ENCODE data around the gene ZNF236.
"Not testable (repeated sequence)": the region's sequence is repeated elsewhere in the genome, so short reads cannot be mapped to it uniquely, and the experiment has no call there.

ZNF236 gene

GRCh38 chr18:76977684-76978232 lies 155.4 kb downstream of the ZNF236 start:
- DNase-seq: no peak

- DNase-seq: no peak
Measured at GRCh38 chr18:76978616-76979015, 156.3 kb downstream of the ZNF236 start.

GRCh38 chr18:76979111-76979751 lies 156.9 kb downstream of the ZNF236 start:
- DNase-seq: no peak

DNA sequence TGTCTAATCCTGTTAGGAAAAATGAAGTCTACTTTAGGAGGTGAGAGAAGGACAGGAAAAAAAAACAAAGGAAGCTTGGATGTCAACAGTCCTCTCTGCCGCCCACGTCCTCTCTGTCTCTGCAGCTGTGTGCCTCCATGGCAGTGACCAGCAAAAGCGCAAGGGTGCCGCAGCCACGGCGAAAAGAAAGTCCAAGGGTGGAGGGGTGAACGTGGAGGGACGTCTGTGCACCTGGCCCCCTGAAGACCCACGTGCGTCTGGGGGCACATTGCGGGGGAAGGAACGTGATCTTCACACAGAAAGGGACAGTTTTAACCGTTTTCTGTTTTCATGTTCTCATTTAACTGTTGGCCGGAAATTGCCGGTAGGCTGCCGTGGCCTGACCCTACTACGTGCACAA lies 157.5 kb downstream of the ZNF236 start:
- DNase-seq: no peak

DNA sequence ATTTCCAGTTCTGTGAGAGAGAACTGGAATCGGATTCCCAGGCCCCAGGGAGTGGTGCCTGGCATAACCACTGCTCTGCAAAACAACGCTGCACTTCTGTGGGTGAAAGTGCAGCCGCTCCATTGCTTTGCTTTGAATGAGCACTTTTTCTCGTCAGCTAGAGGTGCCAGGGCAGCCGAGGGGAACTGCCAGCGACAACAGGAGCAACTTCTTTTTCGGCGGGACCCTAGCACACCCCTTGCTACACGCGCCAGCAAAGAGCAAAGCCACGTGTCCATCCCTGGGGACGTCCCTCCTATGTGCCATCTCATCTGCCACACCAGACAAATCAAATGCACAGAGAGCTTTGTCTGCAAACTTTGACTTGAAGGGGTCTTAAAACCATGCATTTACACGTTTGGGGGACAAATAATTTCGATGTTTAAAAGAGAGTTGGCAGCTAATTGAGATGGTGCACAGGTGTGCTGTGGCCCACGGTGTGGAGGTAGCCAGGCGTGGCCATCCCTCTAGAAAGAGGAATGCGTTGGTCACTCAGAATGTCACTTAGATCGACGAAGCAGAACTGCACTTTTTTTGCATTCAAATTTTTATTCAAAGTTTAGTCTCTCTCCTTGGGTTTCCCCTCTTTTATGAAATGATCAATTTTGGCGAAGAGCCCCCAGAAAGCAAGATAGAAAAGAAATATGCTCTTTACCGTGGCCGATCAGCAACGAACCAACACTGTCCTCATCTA lies 158.5 kb downstream of the ZNF236 start:
- no peak for DNase-seq

GRCh38 chr18:76981396-76981968 lies 159.1 kb downstream of the ZNF236 start:
- DNase-seq: no peak

GRCh38 chr18:76982038-76982437 lies 159.7 kb downstream of the ZNF236 start:
- no peak for DNase-seq

DNA sequence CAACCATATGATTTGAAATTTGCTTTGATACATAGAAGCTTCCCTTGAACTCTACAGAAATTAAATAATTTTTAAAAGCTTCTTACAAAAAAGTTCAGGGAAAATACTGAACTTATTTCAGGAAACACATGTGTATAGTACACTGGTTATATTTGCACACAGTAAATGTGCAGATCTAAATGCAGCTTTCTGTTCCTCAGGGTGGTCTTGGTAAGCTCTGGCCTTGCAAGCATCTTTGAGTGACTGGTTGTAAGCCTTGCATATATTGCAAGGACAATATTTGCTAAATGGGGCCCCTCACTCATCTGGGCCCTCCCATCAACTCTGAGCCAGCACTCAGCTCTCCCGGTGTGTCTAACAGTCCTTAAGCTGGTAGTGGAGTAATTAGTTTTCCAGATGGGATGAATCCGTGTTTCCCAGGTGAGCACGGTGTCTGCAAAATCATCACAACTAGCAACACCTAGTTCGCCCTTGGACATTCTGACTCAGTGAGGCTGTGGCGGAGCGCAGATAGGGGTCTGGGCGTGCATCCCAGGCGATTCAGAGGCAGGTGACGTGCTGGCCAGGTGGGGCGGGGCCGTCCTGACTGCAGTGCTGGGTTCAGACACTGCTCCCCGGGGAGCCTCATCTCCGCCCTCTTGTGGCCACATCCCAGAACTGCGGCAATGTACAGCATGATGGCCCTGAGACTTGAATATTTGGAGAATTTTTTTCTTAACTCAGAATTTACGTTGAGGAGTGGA lies 160.7 kb downstream of the ZNF236 start:
- DNase-seq: peak; percentile 85

- no peak for DNase-seq
Measured at GRCh38 chr18:76983613-76984051, 161.3 kb downstream of the ZNF236 start.

DNA sequence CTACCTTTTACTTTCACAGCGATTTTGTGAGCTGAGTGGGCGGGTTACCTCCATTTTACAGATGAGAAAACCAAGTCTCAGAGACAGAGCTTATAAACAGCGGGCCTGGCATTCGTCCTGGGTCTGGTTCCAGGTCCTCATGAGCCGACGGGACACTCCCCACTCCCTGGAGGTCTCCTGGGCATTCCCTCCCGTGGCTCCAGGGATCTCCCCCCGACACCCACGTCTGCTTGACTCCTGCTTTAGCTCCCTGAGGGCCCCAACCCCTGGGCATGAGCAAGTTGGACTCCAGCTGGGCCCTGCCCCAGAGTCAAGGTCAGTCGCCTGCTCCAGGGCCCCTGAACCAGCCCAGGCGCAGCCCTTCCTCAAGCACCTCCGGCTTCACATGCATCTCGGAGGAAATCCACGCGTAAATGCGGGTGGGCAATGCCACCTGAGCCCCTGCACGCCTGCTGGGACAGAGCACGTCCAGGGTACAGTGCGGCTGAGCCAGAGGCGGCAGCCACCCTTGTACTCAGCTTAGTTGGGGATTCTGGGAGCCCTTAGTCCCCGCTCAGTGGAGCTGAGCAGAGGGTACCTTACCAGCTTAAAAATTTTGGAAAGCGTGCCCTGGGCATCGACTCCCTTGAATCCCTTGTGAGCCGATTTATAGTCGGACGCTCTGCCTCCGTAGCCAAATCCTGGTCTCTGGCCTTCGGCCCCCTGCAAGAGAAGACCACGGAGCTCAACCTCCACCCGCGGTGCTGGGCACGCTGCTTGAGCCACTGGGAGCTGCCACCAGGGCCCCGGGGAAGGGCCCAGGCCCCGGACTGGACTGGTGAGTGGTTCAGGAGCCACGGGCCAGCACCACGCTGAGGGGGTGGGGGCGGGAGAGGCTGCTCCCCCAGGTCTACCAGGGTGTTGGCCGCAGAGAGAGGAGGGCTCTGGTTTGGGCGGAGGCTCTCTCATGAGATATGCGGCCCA lies 162.1 kb downstream of the ZNF236 start:
- DNase-seq: no peak

DNA sequence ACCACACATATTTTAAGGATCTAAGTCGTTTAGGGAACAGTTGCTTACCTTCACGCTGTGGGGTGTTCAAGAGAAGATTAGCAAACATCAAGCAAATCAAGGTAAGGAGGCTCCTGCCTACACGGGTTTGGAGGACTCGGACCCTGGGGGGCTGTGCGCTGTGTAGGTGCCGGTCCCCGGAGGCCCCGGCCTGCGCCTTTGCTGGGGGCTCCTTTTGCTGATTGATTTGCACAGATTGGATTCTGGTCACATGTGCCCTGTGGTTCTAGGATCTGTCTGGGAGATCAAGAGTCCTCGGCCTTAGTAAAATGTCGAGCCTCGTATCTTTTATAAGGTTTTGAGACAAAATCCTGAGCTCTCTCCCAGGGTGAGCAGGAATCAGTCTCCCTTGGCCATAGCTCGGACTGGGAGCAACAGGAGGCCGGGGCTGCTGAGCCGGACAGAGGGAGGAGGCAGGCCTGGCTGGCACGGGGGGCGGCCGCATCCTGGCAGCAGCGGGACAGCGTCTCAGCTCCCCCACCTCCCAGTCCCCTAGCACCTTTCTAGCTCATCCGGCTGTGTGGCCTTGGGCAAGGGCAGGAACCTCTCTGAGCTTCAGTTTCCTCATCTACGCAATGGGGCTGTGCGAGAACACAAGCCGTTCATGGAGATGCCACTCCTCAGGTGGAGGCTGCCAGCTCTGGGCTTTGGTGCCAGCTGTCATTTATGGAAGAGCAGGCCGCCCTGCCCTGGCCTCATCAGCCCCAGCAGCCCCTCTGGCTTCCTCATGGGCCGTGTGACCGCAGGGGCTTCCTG lies 163.0 kb downstream of the ZNF236 start:
- no peak for DNase-seq

DNA sequence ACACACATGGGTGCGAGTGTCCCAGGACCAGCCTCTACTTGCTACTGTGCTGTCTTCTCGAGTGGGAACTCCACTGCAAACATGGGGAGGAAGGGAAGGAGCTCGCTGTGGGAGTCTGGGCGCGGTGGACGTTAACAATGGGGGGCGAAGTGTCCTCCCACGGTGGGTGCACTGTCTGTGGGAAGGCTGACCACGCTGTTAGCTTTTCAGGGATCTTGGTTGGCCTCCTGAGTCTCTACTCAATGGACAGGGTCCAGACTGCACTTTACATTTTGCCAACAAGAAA lies 163.5 kb downstream of the ZNF236 start:
- no peak for DNase-seq

DNA sequence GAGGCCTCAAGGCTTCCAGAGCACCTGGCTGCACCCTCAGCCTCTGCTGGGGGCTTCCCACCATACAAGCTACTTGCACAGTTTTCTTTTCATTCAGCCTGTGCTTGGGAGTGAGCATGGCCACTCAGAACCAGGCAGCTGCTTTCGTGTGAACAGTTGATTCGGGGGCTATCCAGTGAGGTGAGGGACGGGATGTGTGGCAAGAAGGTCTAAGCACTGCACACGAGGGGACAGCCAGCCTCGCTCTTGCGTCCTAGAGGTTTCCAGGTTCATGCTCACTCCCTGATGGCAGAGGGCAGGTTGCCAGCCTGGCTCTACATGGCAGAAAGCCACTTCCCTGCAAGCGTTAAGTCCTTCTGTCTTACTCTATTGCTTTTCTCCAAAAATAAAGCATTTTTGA lies 164.0 kb downstream of the ZNF236 start:
- DNase-seq: no peak

DNA sequence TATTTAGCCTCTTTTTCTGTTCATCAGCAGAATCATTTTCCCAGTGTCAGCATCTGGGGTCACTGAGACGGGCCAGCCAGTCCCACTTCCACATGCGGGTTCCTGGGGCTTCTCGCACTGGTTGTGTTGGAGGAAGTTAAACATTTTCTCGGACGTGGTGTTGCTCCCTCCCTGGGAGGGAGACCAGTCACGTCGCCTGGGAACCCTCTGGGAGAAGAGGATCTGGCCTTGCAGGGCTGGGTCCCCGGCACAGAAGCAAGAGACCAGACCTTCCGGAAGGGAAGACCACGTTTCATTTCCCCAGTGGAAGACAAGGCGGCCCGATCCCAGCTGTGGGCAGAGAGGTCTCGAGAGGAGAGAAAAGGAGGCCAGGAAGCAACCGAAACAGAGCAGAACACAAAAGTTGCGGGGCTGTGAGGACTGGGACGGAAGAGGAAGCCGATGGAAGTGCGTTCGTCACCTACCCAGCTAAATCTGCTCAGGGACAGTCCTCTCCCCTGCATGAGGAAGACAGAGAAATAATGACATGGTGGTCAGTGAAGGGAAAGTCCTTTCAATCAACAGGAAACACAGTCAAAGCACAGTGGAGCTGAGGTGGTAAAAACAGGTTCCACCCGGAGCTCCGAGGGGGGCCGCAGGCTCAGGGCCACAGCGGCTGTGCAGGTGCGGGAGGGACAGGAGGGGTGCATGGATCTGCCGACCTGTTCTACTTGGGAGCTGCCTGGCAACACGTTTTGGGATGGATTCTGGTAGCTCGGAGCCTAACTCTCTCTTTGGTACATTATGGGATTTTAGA lies 165.9 kb downstream of the ZNF236 start:
- no peak for DNase-seq

- no peak for DNase-seq
Measured at GRCh38 chr18:76988827-76989646, 166.7 kb downstream of the ZNF236 start.

DNA sequence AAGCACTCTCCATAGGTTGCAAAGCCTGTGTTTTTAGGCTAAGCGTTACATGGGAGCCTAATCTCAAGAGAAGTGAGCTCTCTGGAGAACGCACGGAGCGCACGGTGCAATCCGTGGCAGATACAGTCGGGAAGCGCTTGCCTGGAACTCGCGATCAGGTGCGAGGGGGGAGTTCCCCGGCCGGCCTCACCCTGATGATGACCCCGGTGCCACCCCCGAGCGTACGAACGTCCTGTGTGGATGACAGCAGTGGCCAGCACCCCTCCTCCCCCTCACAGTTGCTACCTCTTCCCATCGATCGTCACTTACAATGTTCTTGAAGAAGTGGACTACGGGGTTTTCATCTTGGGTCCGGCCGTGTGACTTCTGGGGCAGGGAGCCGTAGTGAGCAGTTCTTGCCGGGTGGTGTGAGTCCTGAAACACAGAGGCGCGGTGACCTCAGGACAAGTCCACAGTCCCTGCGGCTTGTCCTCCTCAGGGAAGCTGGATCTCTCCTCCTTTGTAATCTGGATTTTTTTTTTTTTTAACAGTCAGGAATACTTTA lies 167.4 kb downstream of the ZNF236 start:
- DNase-seq: no peak

DNA sequence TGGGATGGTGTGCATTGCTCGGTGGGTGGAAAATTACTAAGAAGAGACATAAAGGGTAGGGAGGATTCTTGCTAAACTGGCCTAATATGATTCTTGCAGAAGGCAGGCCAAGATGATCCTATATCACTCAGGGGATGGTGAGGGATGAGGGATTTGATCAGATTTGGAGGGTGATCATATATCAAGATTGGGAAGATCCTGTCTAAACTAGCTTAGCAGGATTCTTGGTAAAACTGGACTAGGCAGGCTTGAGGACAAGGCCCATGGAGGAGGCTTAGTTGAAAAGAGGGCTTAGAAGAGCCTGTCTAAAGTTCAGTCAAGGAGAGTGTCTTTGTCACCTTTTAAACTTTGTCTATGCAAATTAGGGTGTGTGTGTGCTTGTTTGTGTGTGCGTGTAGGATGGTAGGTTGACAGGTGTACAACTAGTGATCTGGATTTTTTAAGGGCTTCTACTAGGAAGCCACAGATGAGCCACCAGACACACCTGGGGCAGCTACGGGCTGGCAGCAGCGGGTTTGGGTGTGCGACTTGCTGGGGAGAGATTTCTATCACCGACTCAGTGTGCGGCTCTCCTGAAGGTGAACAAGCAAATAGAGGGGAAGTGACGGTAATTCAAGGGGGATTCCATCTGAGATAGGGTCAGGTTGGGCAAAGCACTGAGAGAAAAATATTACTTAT lies 168.1 kb downstream of the ZNF236 start:
- DNase-seq: not testable (repeated sequence)

- no peak for DNase-seq
Measured at GRCh38 chr18:76991021-76991688, 168.8 kb downstream of the ZNF236 start.
